RWPE2 (cell line): ENCODE measurements around the gene SAPCD1.

Source experiments
- ATAC-seq: fragments of 200-7000 bp; cut with Tn5 transposase; 3 replicates; pipeline ENCODE4 v1.9.1; 2021; ENCODE audit warnings: low read depth
- DNase-seq: peaks from one replicate; pipeline ENCODE4 v3.0.0-alpha.2; 2020; ENCODE audit warnings: low spot score
- H3K27ac ChIP-seq: fragments of 450-650 bp; 2 replicates; pipeline ENCODE4 v1.5.1; 2017; ENCODE audit warnings: mild to moderate bottlenecking; ENCODE audit not compliant: poor library complexity, severe bottlenecking
- H3K27me3 ChIP-seq: fragments of 250-450 bp; sonication (Bioruptor Pico); 2 replicates; pipeline ENCODE4 v1.5.1; 2021; ENCODE audit warnings: mild to moderate bottlenecking, moderate library complexity; ENCODE audit not compliant: insufficient read depth, poor library complexity, severe bottlenecking
- H3K36me3 ChIP-seq: fragments of 250-450 bp; sonication (Bioruptor Pico); 2 replicates; pipeline ENCODE4 v1.5.1; 2020; ENCODE audit warnings: low read depth, mild to moderate bottlenecking, moderate library complexity
- H3K4me1 ChIP-seq: fragments of 250-450 bp; sonication (Bioruptor Pico); 2 replicates; pipeline ENCODE4 v1.5.1; 2021; ENCODE audit warnings: mild to moderate bottlenecking, moderate library complexity; ENCODE audit not compliant: insufficient read depth, poor library complexity, severe bottlenecking
- H3K4me3 ChIP-seq: fragments of 250-450 bp; sonication (Bioruptor Pico); 2 replicates; pipeline ENCODE4 v1.5.1; 2021; ENCODE audit warnings: mild to moderate bottlenecking, moderate library complexity; ENCODE audit not compliant: severe bottlenecking
- H3K9me3 ChIP-seq: fragments of 250-450 bp; sonication (Bioruptor Pico); 2 replicates; pipeline ENCODE4 v1.5.1; 2021; ENCODE audit warnings: mild to moderate bottlenecking, moderate library complexity; ENCODE audit not compliant: severe bottlenecking
- CTCF ChIP-seq: fragments of 450-650 bp; IDR thresholded peaks from one replicate; pipeline ENCODE4 v1.5.1; 2017; ENCODE audit warnings: mild to moderate bottlenecking, moderate library complexity; ENCODE audit not compliant: poor library complexity, severe bottlenecking

SAPCD1 gene

GRCh38 chr6:31765559-31765909 is 3.1 kb downstream of the SAPCD1 start:
- no peak for TF ChIP-seq CTCF
- ATAC-seq = no peak
- peaks cover 3% of the 10 kb centered on the region for H3K4me1 ChIP-seq
- peaks cover 19% of the 10 kb centered on the region for H3K36me3 ChIP-seq
- no peak for DNase-seq
- no peaks in the 10 kb centered on the region for H3K9me3 ChIP-seq
- H3K27me3 ChIP-seq = no peaks in the 10 kb centered on the region
- H3K27ac ChIP-seq = no peak overlapping the region
- no peak overlapping the region for H3K4me3 ChIP-seq

GRCh38 chr6:31765910-31766794 is 3.7 kb downstream of the SAPCD1 start:
- H3K27ac ChIP-seq = no peak overlapping the region
- no peak overlapping the region for H3K4me3 ChIP-seq
- no peaks in the 10 kb centered on the region for H3K27me3 ChIP-seq
- DNase-seq = no peak
- TF ChIP-seq CTCF = no peak
- H3K36me3 ChIP-seq = peaks cover 12% of the 10 kb centered on the region
- peaks cover 3% of the 10 kb centered on the region for H3K4me1 ChIP-seq
- H3K9me3 ChIP-seq = no peaks in the 10 kb centered on the region
- no peak for ATAC-seq

GRCh38 chr6:31767096-31767645 is 4.7 kb downstream of the SAPCD1 start:
- DNase-seq (no peak), ATAC-seq (no peak)
- no peak for TF ChIP-seq CTCF
- H3K27ac ChIP-seq = no peak overlapping the region
- peaks cover 3% of the 10 kb centered on the region for H3K4me1 ChIP-seq
- 0 out of 2 replicates have a peak, but pooled peaks cover 2% of the 10 kb centered on the region for H3K36me3 ChIP-seq
- H3K27me3 ChIP-seq = no peaks in the 10 kb centered on the region
- no peaks in the 10 kb centered on the region for H3K9me3 ChIP-seq
- no peak overlapping the region for H3K4me3 ChIP-seq

GRCh38 chr6:31768363-31769257 is 6.2 kb downstream of the SAPCD1 start:
- no peak overlapping the region for H3K4me3 ChIP-seq
- H3K27ac ChIP-seq = no peak overlapping the region
- no peaks in the 10 kb centered on the region for H3K36me3 ChIP-seq
- no peaks in the 10 kb centered on the region for H3K4me1 ChIP-seq
- no peak for DNase-seq
- no peaks in the 10 kb centered on the region for H3K9me3 ChIP-seq
- H3K27me3 ChIP-seq = no peaks in the 10 kb centered on the region
- no peak for ATAC-seq
- no peak for TF ChIP-seq CTCF
